Thymus (tissue), 11 donors: ENCODE measurements around the gene PRDX3. TPM values are rescaled to one million over a fixed set of nuclear protein-coding genes. Genes with fewer than 3 reads are reported as not detected.

Source experiments
- DNase-seq, 9 donors: peaks; one replicate each; pipeline ENCODE4 v3.0.0-alpha.2; 2013; ENCODE audit warnings: low spot score in 9 of 9, low read depth in 6 of 9, missing footprints in 1 of 9
- H3K27ac ChIP-seq, 2 donors: one replicate each; pipeline ENCODE4 v1.5.1; 2013; ENCODE audit warnings: control low read depth in 1 of 2, low read depth in 1 of 2, low read length in 1 of 2, mild to moderate bottlenecking in 1 of 2, moderate library complexity in 1 of 2
- H3K27me3 ChIP-seq, 2 donors: one replicate each; pipeline ENCODE4 v1.5.1; 2013; ENCODE audit warnings: low read length in 1 of 2; ENCODE audit not compliant: control insufficient read depth in 2 of 2, insufficient read depth in 1 of 2
- H3K36me3 ChIP-seq, 2 donors: one replicate each; pipeline ENCODE4 v1.5.1; 2013; ENCODE audit warnings: low read length in 1 of 2, mild to moderate bottlenecking in 1 of 2, moderate library complexity in 1 of 2; ENCODE audit not compliant: control insufficient read depth in 2 of 2, insufficient read depth in 2 of 2
- H3K4me1 ChIP-seq, 2 donors: one replicate each; pipeline ENCODE4 v1.5.1; 2013; ENCODE audit warnings: low read length in 2 of 2; ENCODE audit not compliant: control insufficient read depth in 2 of 2, insufficient read depth in 2 of 2
- H3K4me3 ChIP-seq, 2 donors: one replicate each; pipeline ENCODE4 v1.5.1; 2013; ENCODE audit warnings: low read length in 2 of 2, control low read depth in 1 of 2, mild to moderate bottlenecking in 1 of 2
- H3K9me3 ChIP-seq, 2 donors: one replicate each; pipeline ENCODE4 v1.5.1; 2013; ENCODE audit warnings: low read length in 1 of 2, mild to moderate bottlenecking in 1 of 2; ENCODE audit not compliant: control insufficient read depth in 2 of 2, insufficient read depth in 1 of 2
- WGBS: extraction: QIAGEN DNeasy Blood & Tissue Kit; methylation state at CpG from one replicate; pipeline ENCODE4 v1.1.7; 2013; 5-methylcytosine and 5-hydroxymethylcytosine counted together
- polyA plus RNA-seq: library from polyadenylated mRNA; stranded (reverse); fragments of 200-250 nt; gene quantifications from one replicate; pipeline ENCODE4 v1.2.3, GENCODE V29; 2013
- total RNA-seq: library from RNA; stranded (reverse); fragments of 120-200 nt; gene quantifications from one replicate; pipeline ENCODE4 v1.2.4, GENCODE V29; 2013
- donor health status: healthy.

Gene PRDX3
- total and polyA plus RNA-seq, 2 donors, result 114 to 116 TPM

GRCh38 chr10:119131512-119132240 lies 46.9 kb downstream of the PRDX3 start:
- no peaks in the 10 kb centered on the region for H3K27me3 ChIP-seq
- H3K36me3 ChIP-seq, result peaks cover 22 to 56% of the 10 kb centered on the region in 2 donors
- peaks cover 7 to 42% of the 10 kb centered on the region in 2 donors for H3K4me1 ChIP-seq
- DNase-seq, result peak; percentile 40 to 87 (median 60)
- WGBS, result 4% methylated on average over 10 of the region's 10 CpGs
- H3K27ac ChIP-seq, result peak overlapping the region; percentile 88 to 96
- H3K9me3 ChIP-seq, result no peaks in the 10 kb centered on the region
- H3K4me3 ChIP-seq, result peak overlapping the region; percentile 39 to 58

- WGBS, result over 99% methylated on average over 4 of the region's 4 CpGs
- Histone ChIP-seq H3K4me3 (no peak overlapping the region), H3K36me3 (peaks cover 25 to 55% of the 10 kb centered on the region in 2 donors)
These were observed 48.9 kb downstream of the PRDX3 start for GRCh38 chr10:119129721-119130120.

GRCh38 chr10:119125942-119126341 lies 52.7 kb downstream of the PRDX3 start:
- DNase-seq, result no peak
- Histone ChIP-seq H3K4me1 (peaks cover 0 to 7% of the 10 kb centered on the region in 2 donors), H3K36me3 (peaks cover 19 to 57% of the 10 kb centered on the region in 2 donors), H3K27me3 (no peaks in the 10 kb centered on the region), H3K9me3 (no peaks in the 10 kb centered on the region), H3K27ac (no peak overlapping the region), H3K4me3 (no peak overlapping the region)
- WGBS, result over 99% methylated on average over 2 of the region's 2 CpGs

More at GRCh38 chr10:119129721-119130120, 48.9 kb downstream of the PRDX3 start:
- peaks cover 7 to 37% of the 10 kb centered on the region in 2 donors for H3K4me1 ChIP-seq
- H3K27ac ChIP-seq, result no peak overlapping the region
- H3K27me3 ChIP-seq, result no peaks in the 10 kb centered on the region
- DNase-seq, result no peak
- no peaks in the 10 kb centered on the region for H3K9me3 ChIP-seq

GRCh38 chr10:119120875-119121274 lies 57.7 kb downstream of the PRDX3 start:
- Histone ChIP-seq H3K4me1 (no peaks in the 10 kb centered on the region), H3K9me3 (no peaks in the 10 kb centered on the region), H3K27ac (no peak overlapping the region), H3K36me3 (peaks cover 32 to 58% of the 10 kb centered on the region in 2 donors), H3K4me3 (no peak overlapping the region), H3K27me3 (no peaks in the 10 kb centered on the region)
- 100% methylated on average over 2 of the region's 2 CpGs for WGBS
- DNase-seq, result no peak

DNA sequence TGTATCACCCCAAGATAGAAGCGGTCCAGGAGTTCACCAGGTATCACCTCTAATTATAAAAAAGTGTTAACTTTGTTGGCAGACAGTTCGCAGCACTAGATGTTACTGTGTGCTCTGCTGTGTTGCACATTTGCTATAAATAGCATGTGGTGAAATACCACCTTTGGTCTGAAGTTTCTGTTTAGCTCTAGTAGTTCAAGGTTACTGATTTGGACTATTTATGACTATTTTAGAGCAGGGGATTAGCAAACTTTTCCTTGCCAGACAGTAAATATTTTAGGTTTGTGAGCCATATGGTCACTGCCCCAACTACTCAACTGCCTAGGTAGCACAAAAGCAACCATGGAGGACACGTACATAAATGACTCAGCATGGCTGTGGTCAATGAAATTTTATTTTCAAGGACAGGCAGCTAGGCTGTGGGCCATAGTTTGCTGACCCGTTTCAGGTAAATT lies 58.2 kb downstream of the PRDX3 start:
- Histone ChIP-seq H3K27me3 (no peaks in the 10 kb centered on the region), H3K27ac (no peak overlapping the region), H3K36me3 (peaks cover 32 to 56% of the 10 kb centered on the region in 2 donors), H3K9me3 (no peaks in the 10 kb centered on the region), H3K4me1 (no peaks in the 10 kb centered on the region), H3K4me3 (no peak overlapping the region)
- 71% methylated on average over 4 of the region's 4 CpGs for WGBS
- no peak for DNase-seq

- peaks cover 32 to 61% of the 10 kb centered on the region in 2 donors for H3K36me3 ChIP-seq
- peaks cover 0 to under 1% of the 10 kb centered on the region in 2 donors for H3K4me1 ChIP-seq
- no peak overlapping the region for H3K4me3 ChIP-seq
- WGBS, result 98% methylated on average over 1 of the region's 1 CpG
- H3K27ac ChIP-seq, result no peak overlapping the region
- H3K9me3 ChIP-seq, result no peaks in the 10 kb centered on the region
- no peaks in the 10 kb centered on the region for H3K27me3 ChIP-seq
- DNase-seq, result no peak
These were observed 59.2 kb downstream of the PRDX3 start for GRCh38 chr10:119119400-119119799.

- Histone ChIP-seq H3K27ac (no peak overlapping the region), H3K27me3 (no peaks in the 10 kb centered on the region), H3K36me3 (peaks cover 30 to 67% of the 10 kb centered on the region in 2 donors), H3K4me3 (no peak overlapping the region), H3K4me1 (peaks cover 0 to 2% of the 10 kb centered on the region in 2 donors), H3K9me3 (no peaks in the 10 kb centered on the region)
- no peak for DNase-seq
- 97% methylated on average over 5 of the region's 5 CpGs for WGBS
These were observed 60.4 kb downstream of the PRDX3 start for GRCh38 chr10:119118231-119118630.

Other genes starting within 250 kb of the PRDX3 start
- gene NANOS1, start 149.1 kb downstream of the PRDX3 start, total RNA-seq, result 0.52 TPM
- gene NANOS1, start 149.1 kb downstream of the PRDX3 start, polyA plus RNA-seq, result 3.2 TPM
- gene EIF3A, start 98.0 kb downstream of the PRDX3 start, total RNA-seq, result 67.8 TPM
- 41.2 TPM for gene EIF3A, start 98.0 kb downstream of the PRDX3 start, polyA plus RNA-seq
- gene DENND10, start 74.7 kb downstream of the PRDX3 start, total RNA-seq, result 26.0 TPM
- gene DENND10, start 74.7 kb downstream of the PRDX3 start, polyA plus RNA-seq, result 24.8 TPM
- gene SFXN4, start 13.1 kb downstream of the PRDX3 start, total RNA-seq, result 18.5 TPM
- gene SFXN4, start 13.1 kb downstream of the PRDX3 start, polyA plus RNA-seq, result 31.0 TPM
- 18.5 TPM for gene GRK5, start 28.8 kb upstream of the PRDX3 start, total RNA-seq
- 14.4 TPM for gene GRK5, start 28.8 kb upstream of the PRDX3 start, polyA plus RNA-seq